ENCODE data around the gene MAPK11. TPM values are rescaled to one million over a fixed set of nuclear protein-coding genes. Genes with fewer than 3 reads are reported as not detected.
A peak's percentile ranks its signal among the peaks of the same experiment; 100 is the strongest.

Gene MAPK11
- total and polyA plus RNA-seq, 9 of the 15 experiments (the other 6 are each of a cell fraction or from before 2014, with no cell fraction given) = 0.06 to 14.6 (median 5.3) TPM

DNA sequence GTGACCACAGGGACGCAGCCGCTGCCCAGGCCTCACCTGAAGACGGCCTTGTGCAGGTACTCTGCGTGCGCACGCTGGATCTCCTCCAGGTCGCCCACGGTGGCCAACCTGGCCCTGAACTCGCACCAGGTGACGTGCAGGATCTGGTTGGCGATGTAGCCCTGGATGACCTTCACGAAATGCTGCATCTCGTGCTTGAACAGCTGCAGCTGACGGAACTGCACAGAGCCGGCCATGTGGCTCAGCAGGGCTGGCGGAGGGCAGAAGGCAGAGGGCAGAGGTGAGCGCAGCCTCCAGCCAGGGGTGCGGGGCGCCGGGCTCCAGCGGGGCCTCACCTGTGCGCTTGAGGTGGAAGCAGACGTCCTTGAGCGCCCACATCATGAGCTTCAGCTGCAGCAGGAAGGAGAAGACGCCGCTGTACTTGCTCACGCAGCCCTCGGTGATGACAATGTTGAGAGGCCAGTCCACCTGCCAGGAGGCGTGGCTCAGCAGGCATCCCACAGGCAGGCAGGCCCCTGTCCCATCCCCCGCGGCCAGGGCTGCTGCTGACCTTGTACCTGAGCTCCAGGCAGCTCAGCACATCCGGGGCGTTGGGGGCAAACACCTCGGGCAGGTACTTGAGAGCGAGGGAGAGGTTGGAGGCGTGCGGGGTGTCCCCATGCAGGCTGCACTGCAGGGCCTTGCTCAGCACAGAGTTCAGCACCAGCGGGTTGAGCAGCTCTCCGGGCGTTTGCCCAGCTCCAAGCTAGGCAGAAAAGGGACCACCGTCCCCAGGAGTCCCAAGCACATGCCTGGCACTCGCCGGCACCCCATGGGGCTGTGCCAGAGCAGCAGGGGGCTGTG is 51.8 kb downstream of the MAPK11 start:
- H2AFZ ChIP-seq (ENCODE audit: low read depth, low read length) = no peak overlapping the region
- H3K79me2 ChIP-seq (ENCODE audit: control insufficient read depth, insufficient read depth, low read length) = peaks cover 9% of the 10 kb centered on the region; the same call in 2 of the 3 replicates
- DNase-seq (ENCODE audit: extremely low read depth in 1 of 4, low spot score in 3 of 4) = no peak
- CTCF ChIA-PET (ENCODE audit: low intra/inter-chr PET ratio) = no interaction called here
- ATAC-seq = no peak
- WGBS (ENCODE audit: insufficient coverage, low coverage, missing lambda C conversion rate) = 98% methylated on average over 14 of the region's 43 CpGs
- H3K9ac ChIP-seq (ENCODE audit: insufficient read depth in 1 of 2, low read depth in 2 of 2, low read length in 2 of 2) = no peak overlapping the region
- no peak overlapping the region for H3K4me3 ChIP-seq
- no TSS peak for BruUV-seq (replicated peaks)
- POLR2A ChIA-PET = interaction anchor here (0.7 to 1.1 kb wide), 2 partner anchors 9 to 21 kb away, joined by 3 to 4 read pairs; no protein-coding TSS in a partner anchor
- H3K9me1 ChIP-seq (ENCODE audit: control insufficient read depth, insufficient read depth, low read length) = no peaks in the 10 kb centered on the region
- in situ Hi-C loops (cut with MboI) (no loop called here), intact Hi-C loops (cut with micrococcal nuclease) (no loop called here)
- no peaks in the 10 kb centered on the region for H3K27me3 ChIP-seq (ENCODE audit: control insufficient read depth in 2 of 2, insufficient read depth in 2 of 2, low read length in 2 of 2)
- H3K36me3 ChIP-seq (ENCODE audit: control insufficient read depth, insufficient read depth, low read length) = peaks cover 88% of the 10 kb centered on the region; the same call in 2 of the 3 replicates
- H3K4me2 ChIP-seq (ENCODE audit: insufficient read depth, low read length) = no peak overlapping the region
- TF ChIP-seq SNRNP70 (optimal IDR thresholded peaks at IDR 0.05; ENCODE audit: low read depth, low read length) (no peak), ZNF23 (CRISPR knock-in tag; IDR thresholded peaks at IDR 0.05) (no peak), RBFOX2 (IDR thresholded peaks at IDR 0.05; ENCODE audit: low read depth, low read length) (peak; percentile 18; the same call in 1 of the 2 replicates), CHCHD3 (CRISPR knock-in tag; IDR thresholded peaks at IDR 0.05) (no peak), ZNF408 (CRISPR knock-in tag; IDR thresholded peaks at IDR 0.05; ENCODE audit: low read depth) (no peak), CBX8 (IDR thresholded peaks at IDR 0.05; ENCODE audit: borderline replicate concordance, extremely low read depth, low read depth, low read length, poor library complexity, severe bottlenecking) (no peak), POLR2A (conservative IDR thresholded peaks at IDR 0.05) (0 out of 2 replicates have a peak, but pooled peaks have one; percentile 16), ZNF212 (CRISPR knock-in tag; IDR thresholded peaks at IDR 0.05) (no peak), TARDBP (IDR thresholded peaks at IDR 0.05) (no peak), ARNT (IDR thresholded peaks at IDR 0.05) (no peak), ZNF696 (CRISPR knock-in tag; conservative IDR thresholded peaks at IDR 0.05) (no peak), ZNF583 (CRISPR knock-in tag; IDR thresholded peaks at IDR 0.05) (no peak), SRSF1 (IDR thresholded peaks at IDR 0.05; ENCODE audit: low read depth, low read length) (no peak), WHSC1 (IDR thresholded peaks at IDR 0.05; ENCODE audit: low read length) (no peak), POLR2G (IDR thresholded peaks at IDR 0.05; ENCODE audit: low read depth, low read length) (peak; percentile 60), NELFE (IDR thresholded peaks at IDR 0.05; ENCODE audit: insufficient read depth, insufficient read length) (no peak), ADNP (tag; IDR thresholded peaks at IDR 0.05) (no peak), FIP1L1 (IDR thresholded peaks at IDR 0.05; ENCODE audit: low read depth, low read length, poor library complexity, severe bottlenecking) (no peak)
- TF ChIP-seq, protein P1, sequence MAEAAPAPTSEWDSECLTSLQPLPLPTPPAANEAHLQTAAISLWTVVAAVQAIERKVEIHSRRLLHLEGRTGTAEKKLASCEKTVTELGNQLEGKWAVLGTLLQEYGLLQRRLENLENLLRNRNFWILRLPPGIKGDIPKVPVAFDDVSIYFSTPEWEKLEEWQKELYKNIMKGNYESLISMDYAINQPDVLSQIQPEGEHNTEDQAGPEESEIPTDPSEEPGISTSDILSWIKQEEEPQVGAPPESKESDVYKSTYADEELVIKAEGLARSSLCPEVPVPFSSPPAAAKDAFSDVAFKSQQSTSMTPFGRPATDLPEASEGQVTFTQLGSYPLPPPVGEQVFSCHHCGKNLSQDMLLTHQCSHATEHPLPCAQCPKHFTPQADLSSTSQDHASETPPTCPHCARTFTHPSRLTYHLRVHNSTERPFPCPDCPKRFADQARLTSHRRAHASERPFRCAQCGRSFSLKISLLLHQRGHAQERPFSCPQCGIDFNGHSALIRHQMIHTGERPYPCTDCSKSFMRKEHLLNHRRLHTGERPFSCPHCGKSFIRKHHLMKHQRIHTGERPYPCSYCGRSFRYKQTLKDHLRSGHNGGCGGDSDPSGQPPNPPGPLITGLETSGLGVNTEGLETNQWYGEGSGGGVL (CRISPR knock-in tag; IDR thresholded peaks at IDR 0.05) = no peak
- peaks cover 0 to 30% of the 10 kb centered on the region in 2 experiments; a peak in 3 of 5 replicates for H3K4me1 ChIP-seq (replicated peaks in 1 of 2; ENCODE audit: control insufficient read depth in 2 of 2, insufficient read depth in 2 of 2, low read length in 2 of 2)
- H4K20me1 ChIP-seq (replicated peaks; ENCODE audit: control insufficient read depth, insufficient read depth, low read length) = no peaks in the 10 kb centered on the region
- 0 out of 2 replicates have a peak, but pooled peaks cover 1% of the 10 kb centered on the region for H3K9me3 ChIP-seq (replicated peaks; ENCODE audit: control insufficient read depth, insufficient read depth, low read depth, low read length)
- no peak overlapping the region for H3K27ac ChIP-seq (ENCODE audit: extremely low read depth, low read depth, low read length)
- FAIRE-seq = no peak

All from K562 (cell line).